ENCODE measurements around the gene VPS54.

VPS54 gene

DNA sequence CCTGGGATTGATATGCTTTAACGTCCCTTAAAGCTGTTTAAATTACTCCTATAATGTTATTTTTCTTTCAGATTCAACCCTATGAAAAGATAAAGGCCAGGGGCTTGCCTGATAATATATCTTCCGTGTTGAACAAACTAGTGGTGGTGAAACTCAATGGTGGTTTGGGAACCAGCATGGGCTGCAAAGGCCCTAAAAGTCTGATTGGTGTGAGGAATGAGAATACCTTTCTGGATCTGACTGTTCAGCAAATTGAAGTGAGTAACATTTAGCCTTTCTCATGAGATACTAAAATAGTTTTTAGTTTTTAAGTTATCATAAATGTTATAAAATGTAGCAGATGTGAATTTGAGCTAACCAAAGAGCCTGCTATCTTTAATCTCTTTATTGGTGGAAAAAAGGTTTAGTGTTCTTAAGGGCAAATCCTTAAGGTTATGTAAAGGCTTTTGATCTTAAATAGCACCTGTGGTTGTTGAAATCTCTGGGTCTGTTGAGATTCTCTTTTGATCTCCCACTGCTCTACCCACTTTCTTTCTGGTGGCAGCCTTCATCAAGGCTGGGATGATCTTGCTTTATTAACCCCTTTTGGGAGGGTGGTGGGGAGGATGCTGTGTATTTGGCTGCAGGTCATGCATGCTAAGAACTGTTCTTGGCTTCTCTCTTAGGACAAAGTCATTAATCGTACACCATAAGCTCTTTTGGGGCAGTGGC is 136.7 kb downstream of the VPS54 start:
- no peak overlapping the region for H3K4me3 ChIP-seq (replicated peaks; ENCODE audit: low read depth, low read length)
- TF ChIP-seq, protein P1, sequence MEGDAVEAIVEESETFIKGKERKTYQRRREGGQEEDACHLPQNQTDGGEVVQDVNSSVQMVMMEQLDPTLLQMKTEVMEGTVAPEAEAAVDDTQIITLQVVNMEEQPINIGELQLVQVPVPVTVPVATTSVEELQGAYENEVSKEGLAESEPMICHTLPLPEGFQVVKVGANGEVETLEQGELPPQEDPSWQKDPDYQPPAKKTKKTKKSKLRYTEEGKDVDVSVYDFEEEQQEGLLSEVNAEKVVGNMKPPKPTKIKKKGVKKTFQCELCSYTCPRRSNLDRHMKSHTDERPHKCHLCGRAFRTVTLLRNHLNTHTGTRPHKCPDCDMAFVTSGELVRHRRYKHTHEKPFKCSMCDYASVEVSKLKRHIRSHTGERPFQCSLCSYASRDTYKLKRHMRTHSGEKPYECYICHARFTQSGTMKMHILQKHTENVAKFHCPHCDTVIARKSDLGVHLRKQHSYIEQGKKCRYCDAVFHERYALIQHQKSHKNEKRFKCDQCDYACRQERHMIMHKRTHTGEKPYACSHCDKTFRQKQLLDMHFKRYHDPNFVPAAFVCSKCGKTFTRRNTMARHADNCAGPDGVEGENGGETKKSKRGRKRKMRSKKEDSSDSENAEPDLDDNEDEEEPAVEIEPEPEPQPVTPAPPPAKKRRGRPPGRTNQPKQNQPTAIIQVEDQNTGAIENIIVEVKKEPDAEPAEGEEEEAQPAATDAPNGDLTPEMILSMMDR (IDR thresholded peaks at IDR 0.05; ENCODE audit: low read length, missing control alignments): no peak
- DNase-seq (ENCODE audit: low read depth): no peak

DNA sequence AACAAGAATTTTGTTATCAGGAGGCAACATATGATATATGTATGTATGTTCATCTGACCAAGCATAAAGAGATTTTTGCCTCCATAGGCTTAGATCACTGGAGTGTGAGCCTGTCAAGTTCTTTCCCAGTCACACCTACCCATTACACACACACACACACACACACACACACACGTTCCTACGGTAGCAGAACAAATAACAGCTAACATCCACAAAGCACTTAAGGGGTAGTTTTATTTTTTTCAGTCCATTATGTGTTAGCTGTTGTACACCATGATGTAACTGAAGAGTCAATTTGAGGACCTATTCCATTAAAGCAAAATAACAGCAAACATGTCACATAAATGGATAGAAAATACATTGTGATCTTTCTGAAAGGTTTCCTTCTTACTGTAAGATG is 138.0 kb downstream of the VPS54 start:
- H3K4me3 ChIP-seq (replicated peaks; ENCODE audit: low read depth, low read length): no peak overlapping the region
- TF ChIP-seq, protein P1 (IDR thresholded peaks at IDR 0.05; ENCODE audit: low read length, missing control alignments): no peak
- no peak for DNase-seq (ENCODE audit: low read depth)

DNA sequence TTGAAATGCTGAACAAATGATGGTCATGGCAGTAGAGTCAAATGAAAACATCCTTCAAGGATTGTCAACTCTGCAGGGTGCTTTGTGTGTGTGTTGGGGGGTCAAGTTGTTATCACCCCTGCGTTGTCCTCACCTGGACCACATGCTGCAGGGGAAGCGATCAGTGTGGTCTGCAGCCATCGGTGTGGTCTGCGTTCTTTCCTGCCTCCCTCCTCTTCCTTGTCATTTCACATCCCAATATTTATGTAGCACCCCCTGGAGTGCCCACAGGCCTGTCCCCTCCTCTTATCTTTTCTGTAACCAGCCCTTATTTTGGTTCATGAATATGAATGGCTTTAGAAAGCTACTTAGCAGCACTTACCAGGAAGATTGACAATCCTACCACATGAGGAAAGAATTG is 138.6 kb downstream of the VPS54 start:
- TF ChIP-seq, protein P1 (IDR thresholded peaks at IDR 0.05; ENCODE audit: low read length, missing control alignments): no peak

DNA sequence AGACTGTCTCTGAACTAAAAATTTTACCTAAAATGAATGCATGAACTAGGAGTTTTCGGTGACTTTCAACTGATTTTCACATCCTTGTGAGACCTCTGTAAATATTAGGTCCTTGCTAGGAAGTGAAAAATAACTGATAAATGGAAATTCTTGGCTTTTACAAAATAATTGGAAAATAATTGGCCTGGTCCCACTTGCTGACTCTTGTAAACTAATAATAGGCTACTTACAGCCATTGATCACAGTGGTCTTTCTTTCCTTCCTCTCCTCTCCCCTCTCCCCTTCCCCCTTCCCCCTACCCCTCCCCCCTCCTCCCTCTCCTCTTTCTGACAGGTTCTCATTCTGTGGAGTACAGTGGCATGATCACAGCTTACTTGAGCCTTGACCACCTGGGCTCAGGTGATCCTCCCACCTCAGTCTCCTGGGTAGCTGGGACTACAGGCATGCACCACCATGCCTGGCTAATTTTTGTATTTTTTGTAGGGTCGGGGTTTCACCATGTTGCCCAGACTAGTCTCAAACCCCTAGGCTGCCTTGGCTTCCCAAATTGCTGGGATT is 139.3 kb downstream of the VPS54 start:
- no peak overlapping the region for H3K4me3 ChIP-seq (replicated peaks; ENCODE audit: low read depth, low read length)
- TF ChIP-seq, protein P1 (IDR thresholded peaks at IDR 0.05; ENCODE audit: low read length, missing control alignments): no peak
- no peak for DNase-seq (ENCODE audit: low read depth)

More for the DNA sequence above, 138.6 kb downstream of the VPS54 start:
- no peak for DNase-seq (ENCODE audit: low read depth)
- no peak overlapping the region for H3K4me3 ChIP-seq (replicated peaks; ENCODE audit: low read depth, low read length)

DNA sequence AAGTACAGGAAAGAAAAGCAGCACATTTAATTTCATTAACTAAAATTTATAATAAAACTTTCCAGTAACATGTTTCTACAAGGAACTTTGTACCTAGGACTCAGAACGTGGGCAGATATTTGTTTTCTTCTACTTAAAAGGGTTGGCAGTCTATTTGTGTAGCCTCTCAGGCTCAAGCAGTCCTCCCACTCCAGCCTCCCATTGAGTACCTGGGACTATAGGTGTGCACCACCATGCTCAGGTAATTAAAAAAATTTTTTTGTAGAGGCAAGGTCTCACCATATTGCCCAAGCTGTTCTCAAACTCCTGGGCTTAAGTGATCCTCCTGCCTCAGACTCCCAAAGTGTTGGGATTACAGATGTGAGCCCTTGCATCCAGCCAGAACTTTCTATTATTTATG is 140.7 kb downstream of the VPS54 start:
- no peak for DNase-seq (ENCODE audit: low read depth)
- TF ChIP-seq, protein P1 (IDR thresholded peaks at IDR 0.05; ENCODE audit: low read length, missing control alignments): no peak
- no peak overlapping the region for H3K4me3 ChIP-seq (replicated peaks; ENCODE audit: low read depth, low read length)

DNA sequence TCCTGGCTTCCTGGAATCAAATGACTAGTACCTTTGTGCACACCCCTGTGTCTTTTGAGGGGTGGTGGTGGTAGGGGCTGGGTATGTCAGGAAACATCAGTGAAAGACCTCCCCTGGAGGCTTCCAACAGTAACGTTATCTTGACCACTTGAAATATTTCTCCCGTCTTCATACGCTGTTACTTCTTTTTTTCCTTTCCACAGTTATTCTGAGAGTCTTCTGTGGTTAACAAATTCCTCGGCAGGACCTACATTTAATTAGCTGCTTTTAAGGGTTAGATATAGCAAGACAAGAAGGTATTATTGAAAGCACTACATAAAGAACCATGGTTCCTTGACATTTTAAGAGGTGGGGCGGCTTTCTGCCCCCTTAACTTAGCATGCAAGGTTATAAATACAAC is 142.9 kb downstream of the VPS54 start:
- TF ChIP-seq, protein P1 (IDR thresholded peaks at IDR 0.05; ENCODE audit: low read length, missing control alignments): no peak
- H3K4me3 ChIP-seq (replicated peaks; ENCODE audit: low read depth, low read length): no peak overlapping the region
- DNase-seq (ENCODE audit: low read depth): no peak
